Hematopoietic multipotent progenitor cell treated with erythropoietin and hydrocortisone succinate and interleukin-3 and kit ligand, for 6 days (in vitro differentiated cells): Measurements from ENCODE around the gene COX19.

Source experiments
- DNase-seq: peaks from one replicate; pipeline ENCODE4 v3.0.0-alpha.2; 2015

COX19 gene

GRCh38 chr7:990933-991728, 15.8 kb upstream of the COX19 start:
- DNase-seq = no peak

GRCh38 chr7:990352-990932, 15.1 kb upstream of the COX19 start:
- DNase-seq = no peak

- DNase-seq = no peak
These were observed 13.7 kb upstream of the COX19 start for GRCh38 chr7:988963-989529.

GRCh38 chr7:988426-988911, 13.1 kb upstream of the COX19 start:
- no peak for DNase-seq

GRCh38 chr7:987909-988308, 12.6 kb upstream of the COX19 start:
- DNase-seq = no peak

- DNase-seq = no peak
These were observed 11.7 kb upstream of the COX19 start for GRCh38 chr7:986766-987751.

GRCh38 chr7:985915-986741, 10.8 kb upstream of the COX19 start:
- peak; percentile 67 for DNase-seq

- DNase-seq = no peak
These were observed 9.7 kb upstream of the COX19 start for GRCh38 chr7:985127-985416.

- no peak for DNase-seq
These were observed 9.2 kb upstream of the COX19 start for GRCh38 chr7:984361-985126.

GRCh38 chr7:983616-984071, 8.3 kb upstream of the COX19 start:
- no peak for DNase-seq

- DNase-seq = no peak
These were observed 7.8 kb upstream of the COX19 start, which contains the start of gene CYP2W1 for GRCh38 chr7:983004-983615. TSS of gene CYP2W1 (plus strand) at chr7:983181. CDS start at chr7:983212, 31 bp downstream.

GRCh38 chr7:982511-983003, 7.2 kb upstream of the COX19 start:
- no peak for DNase-seq

- DNase-seq = no peak
These were observed 6.6 kb upstream of the COX19 start for GRCh38 chr7:981793-982510.

GRCh38 chr7:979886-980571, 4.7 kb upstream of the COX19 start:
- no peak for DNase-seq

GRCh38 chr7:979151-979550, 3.8 kb upstream of the COX19 start:
- no peak for DNase-seq

- no peak for DNase-seq
These were observed 3.2 kb upstream of the COX19 start for GRCh38 chr7:978416-979091.

GRCh38 chr7:978049-978346, 2.6 kb upstream of the COX19 start:
- DNase-seq = no peak

GRCh38 chr7:977326-978048, 2.1 kb upstream of the COX19 start:
- no peak for DNase-seq
